H54 (cell line): Measurements from ENCODE around the gene PCDHB12.
"Not testable (repeated sequence)": the region's sequence is repeated elsewhere in the genome, so short reads cannot be mapped to it uniquely, and the experiment has no call there.

ENCODE experiments used
- DNase-seq: peaks from one replicate; pipeline ENCODE4 v3.0.0; 2011; ENCODE audit warnings: low spot score, mixed read lengths; ENCODE audit not compliant: insufficient read length
- FAIRE-seq: peaks from 3 replicates; lab custom pipeline; 2011; peaks lifted over from hg19 to GRCh38; lab: Jason Lieb, UNC
- POLR2A ChIP-seq: IDR thresholded peaks from 2 replicates; pipeline ENCODE4 v1.6.1; 2011; ENCODE audit warnings: low read depth, mild to moderate bottlenecking, low read length

PCDHB12 gene

GRCh38 chr5:141208478-141208877 lies at the start of gene PCDHB12:
TSS of gene PCDHB12 (plus strand) at chr5:141208719. CDS start at chr5:141208908, 189 bp downstream.
- FAIRE-seq: no peak

DNA sequence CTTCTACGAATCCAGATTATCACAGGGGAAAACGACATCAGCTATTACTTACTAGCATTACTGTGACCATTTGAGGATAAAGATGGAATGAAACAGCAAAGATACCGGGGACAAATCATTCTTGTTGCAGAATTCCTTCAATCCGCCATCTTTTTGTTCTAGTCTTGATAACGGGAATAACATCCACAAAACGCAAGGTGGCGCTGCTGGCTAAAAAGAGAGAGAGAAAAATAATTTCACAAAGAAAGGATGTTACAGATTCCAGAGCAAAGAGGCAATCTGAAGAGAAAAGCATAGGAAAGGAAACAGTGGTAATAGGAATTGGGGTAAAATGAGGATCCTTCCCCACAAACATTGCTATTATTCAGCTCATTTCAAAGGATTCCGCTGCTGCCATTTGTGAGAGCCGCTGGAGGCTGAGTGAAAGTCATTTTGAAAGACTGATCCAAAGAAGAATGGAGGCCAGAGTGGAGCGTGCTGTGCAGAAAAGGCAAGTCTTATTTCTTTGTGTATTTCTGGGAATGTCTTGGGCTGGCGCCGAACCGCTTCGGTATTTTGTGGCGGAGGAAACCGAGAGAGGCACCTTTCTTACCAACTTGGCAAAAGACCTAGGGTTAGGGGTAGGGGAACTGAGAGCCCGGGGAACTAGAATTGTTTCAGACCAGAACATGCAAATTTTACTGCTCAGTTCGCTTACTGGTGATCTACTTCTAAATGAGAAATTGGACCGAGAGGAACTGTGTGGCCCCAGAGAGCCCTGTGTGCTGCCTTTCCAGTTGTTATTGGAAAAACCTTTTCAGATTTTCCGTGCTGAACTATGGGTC lies 35.9 kb upstream of the PCDHB12 start, which contains the start of gene PCDHB7:
PCDHB7 (plus strand) TSS at position 264 of the 824 bp plus-strand sequence; CDS start at position 456, 192 bp downstream.
- TF ChIP-seq POLR2A: no peak
- DNase-seq (peak; percentile 51), FAIRE-seq (peak; percentile 93)

More at GRCh38 chr5:141208478-141208877, at the start of gene PCDHB12:
- no peak for TF ChIP-seq POLR2A
- no peak for DNase-seq

DNA sequence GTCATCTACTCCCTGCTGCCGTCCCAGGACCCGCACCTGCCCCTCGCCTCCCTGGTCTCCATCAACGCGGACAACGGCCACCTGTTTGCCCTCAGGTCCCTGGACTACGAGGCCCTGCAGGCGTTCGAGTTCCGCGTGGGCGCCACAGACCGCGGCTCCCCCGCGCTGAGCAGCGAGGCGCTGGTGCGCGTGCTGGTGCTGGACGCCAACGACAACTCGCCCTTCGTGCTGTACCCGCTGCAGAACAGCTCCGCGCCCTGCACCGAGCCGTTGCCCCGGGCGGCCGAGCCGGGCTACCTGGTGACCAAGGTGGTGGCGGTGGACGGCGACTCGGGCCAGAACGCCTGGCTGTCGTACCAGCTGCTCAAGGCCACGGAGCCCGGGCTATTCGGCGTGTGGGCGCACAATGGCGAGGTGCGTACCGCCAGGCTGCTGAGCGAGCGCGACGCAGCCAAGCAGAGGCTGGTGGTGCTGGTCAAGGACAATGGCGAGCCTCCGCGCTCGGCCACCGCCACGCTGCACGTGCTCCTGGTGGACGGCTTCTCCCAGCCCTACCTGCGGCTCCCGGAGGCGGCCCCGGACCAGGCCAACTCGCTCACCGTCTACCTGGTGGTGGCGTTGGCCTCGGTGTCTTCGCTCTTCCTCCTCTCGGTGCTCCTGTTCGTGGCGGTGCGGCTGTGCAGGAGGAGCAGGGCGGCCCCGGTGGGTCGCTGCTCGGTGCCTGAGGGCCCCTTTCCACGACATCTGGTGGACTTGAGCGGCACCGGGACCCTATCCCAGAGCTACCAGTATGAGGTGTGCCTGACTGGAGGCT lies 34.0 kb upstream of the PCDHB12 start:
- not testable (repeated sequence) for FAIRE-seq

DNA sequence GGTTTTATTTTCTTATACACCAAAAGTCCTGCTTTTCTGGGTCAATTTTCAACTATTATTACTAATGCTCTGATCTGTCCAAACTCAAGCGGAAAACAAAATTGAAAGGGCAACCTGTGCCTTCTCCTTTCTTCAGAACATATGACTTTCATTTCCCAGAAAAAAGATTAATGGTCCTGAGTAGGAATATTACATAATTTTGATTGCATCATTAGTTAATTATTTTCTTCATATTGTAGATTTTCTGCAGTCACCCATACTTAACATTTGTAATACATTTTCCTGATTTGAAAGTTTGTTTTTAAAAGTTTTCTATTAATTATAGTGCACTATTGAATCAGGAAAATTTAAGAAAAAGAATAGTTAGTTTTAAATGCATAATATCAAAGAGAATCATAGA lies 32.6 kb upstream of the PCDHB12 start:
- FAIRE-seq (no peak), DNase-seq (no peak)
- TF ChIP-seq POLR2A: no peak

More for the DNA sequence above, 34.0 kb upstream of the PCDHB12 start:
- not testable (repeated sequence) for DNase-seq

- peak; percentile 59 for DNase-seq
- peak; percentile 74 for FAIRE-seq
Measured at GRCh38 chr5:141177577-141178191, 30.8 kb upstream of the PCDHB12 start, which contains the start of gene PCDHB8. TSS of gene PCDHB8 (plus strand) at chr5:141177790. CDS start at chr5:141178035, 245 bp downstream.

DNA sequence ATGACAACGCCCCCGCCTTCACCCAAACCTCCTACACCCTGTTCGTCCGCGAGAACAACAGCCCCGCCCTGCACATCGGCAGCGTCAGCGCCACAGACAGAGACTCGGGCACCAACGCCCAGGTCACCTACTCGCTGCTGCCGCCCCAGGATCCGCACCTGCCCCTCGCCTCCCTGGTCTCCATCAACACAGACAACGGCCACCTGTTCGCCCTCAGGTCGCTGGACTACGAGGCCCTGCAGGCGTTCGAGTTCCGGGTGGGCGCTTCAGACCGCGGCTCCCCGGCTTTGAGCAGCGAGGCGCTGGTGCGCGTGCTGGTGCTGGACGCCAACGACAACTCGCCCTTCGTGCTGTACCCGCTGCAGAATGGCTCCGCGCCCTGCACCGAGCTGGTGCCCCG lies 29.1 kb upstream of the PCDHB12 start:
- DNase-seq, FAIRE-seq: not testable (repeated sequence)

GRCh38 chr5:141179876-141180275 lies 28.6 kb upstream of the PCDHB12 start:
- not testable (repeated sequence) for FAIRE-seq, DNase-seq

- FAIRE-seq (no peak), DNase-seq (no peak)
- TF ChIP-seq POLR2A: no peak
Measured at GRCh38 chr5:141180313-141180712, 28.2 kb upstream of the PCDHB12 start.

GRCh38 chr5:141182248-141182647 lies 26.3 kb upstream of the PCDHB12 start, which contains the start of gene PCDHB16:
TSS of gene PCDHB16 (plus strand) at chr5:141182387. CDS start at chr5:141182560, 173 bp downstream.
- DNase-seq (no peak), FAIRE-seq (no peak)
- TF ChIP-seq POLR2A: no peak

DNA sequence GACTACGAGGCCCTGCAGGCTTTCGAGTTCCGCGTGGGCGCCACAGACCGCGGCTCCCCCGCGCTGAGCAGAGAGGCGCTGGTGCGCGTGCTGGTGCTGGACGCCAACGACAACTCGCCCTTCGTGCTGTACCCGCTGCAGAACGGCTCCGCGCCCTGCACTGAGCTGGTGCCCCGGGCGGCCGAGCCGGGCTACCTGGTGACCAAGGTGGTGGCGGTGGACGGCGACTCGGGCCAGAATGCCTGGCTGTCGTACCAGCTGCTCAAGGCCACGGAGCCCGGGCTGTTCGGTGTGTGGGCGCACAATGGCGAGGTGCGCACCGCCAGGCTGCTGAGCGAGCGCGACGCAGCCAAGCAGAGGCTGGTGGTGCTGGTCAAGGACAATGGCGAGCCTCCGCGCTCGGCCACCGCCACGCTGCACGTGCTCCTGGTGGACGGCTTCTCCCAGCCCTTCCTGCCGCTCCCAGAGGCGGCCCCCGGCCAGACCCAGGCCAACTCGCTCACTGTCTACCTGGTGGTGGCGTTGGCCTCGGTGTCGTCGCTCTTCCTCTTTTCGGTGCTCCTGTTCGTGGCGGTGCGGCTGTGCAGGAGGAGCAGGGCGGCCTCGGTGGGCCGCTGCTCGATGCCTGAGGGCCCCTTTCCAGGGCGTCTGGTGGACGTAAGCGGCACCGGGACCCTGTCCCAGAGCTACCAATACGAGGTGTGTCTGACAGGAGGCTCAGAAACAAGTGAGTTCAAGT lies 24.2 kb upstream of the PCDHB12 start:
- not testable (repeated sequence) for DNase-seq, FAIRE-seq

GRCh38 chr5:141186897-141187512 lies 21.5 kb upstream of the PCDHB12 start, which contains the start of gene PCDHB9:
TSS of gene PCDHB9 (plus strand) at chr5:141187161. CDS start at chr5:141187319, 158 bp downstream.
- TF ChIP-seq POLR2A: no peak
- peak; percentile 78 for DNase-seq
- FAIRE-seq: peak; percentile 91

- not testable (repeated sequence) for DNase-seq, FAIRE-seq
Measured at GRCh38 chr5:141188682-141189081, 19.8 kb upstream of the PCDHB12 start.

- FAIRE-seq, DNase-seq: not testable (repeated sequence)
Measured at GRCh38 chr5:141189131-141189530, 19.4 kb upstream of the PCDHB12 start.
